ENCODE results near the gene FAM83F. TPM values are rescaled to one million over a fixed set of nuclear protein-coding genes. Genes with fewer than 3 reads are reported as not detected.

The FAM83F gene
- total and polyA plus RNA-seq, 4 donors, result 0.39 to 1.5 (median 1.2) TPM

- Histone ChIP-seq H3K9ac (ENCODE audit: low read depth in 1 of 2, low read length in 2 of 2) (no peak overlapping the region), H3K27ac (ENCODE audit: low read depth in 1 of 2, low read length in 2 of 2) (no peak overlapping the region), H3K9me3 (ENCODE audit: control insufficient read depth in 4 of 4, low read length in 3 of 4) (no peaks in the 10 kb centered on the region), H3K4me1 (ENCODE audit: control insufficient read depth in 4 of 4, insufficient read depth in 4 of 4, low read length in 3 of 4) (no peaks in the 10 kb centered on the region), H3K4me3 (ENCODE audit: low read depth in 1 of 3, low read length in 3 of 3) (no peak overlapping the region), H3K27me3 (ENCODE audit: control insufficient read depth in 4 of 4, insufficient read depth in 4 of 4, low read length in 3 of 4) (no peaks in the 10 kb centered on the region), H3K36me3 (ENCODE audit: control insufficient read depth in 4 of 4, insufficient read depth in 3 of 4, low read depth in 1 of 4, low read length in 3 of 4) (no peaks in the 10 kb centered on the region)
- no peak for TF ChIP-seq MAX (IDR thresholded peaks at IDR 0.05)
- no peak for TF ChIP-seq TAF1 (conservative IDR thresholded peaks at IDR 0.05)
- no peak for TF ChIP-seq HNF4A (conservative IDR thresholded peaks at IDR 0.05)
- no peak for TF ChIP-seq EGR1 (IDR thresholded peaks at IDR 0.05; ENCODE audit: low read depth in 2 of 2)
- no peak for TF ChIP-seq FOXA2 (IDR thresholded peaks at IDR 0.05)
- TF ChIP-seq CTCF (IDR thresholded peaks at IDR 0.05; ENCODE audit: low read depth, low read length, missing input control), result no peak
- TF ChIP-seq SP1 (IDR thresholded peaks at IDR 0.05), result no peak
- TF ChIP-seq GABPA (IDR thresholded peaks at IDR 0.05 in 1 of 2, conservative IDR thresholded peaks at IDR 0.05 in 1 of 2), result no peak
- no peak for TF ChIP-seq FOXA1 (IDR thresholded peaks at IDR 0.05)
- TF ChIP-seq NR2F2 (IDR thresholded peaks at IDR 0.05), result no peak
- no peak for TF ChIP-seq ATF3 (IDR thresholded peaks at IDR 0.05)
- no peak for TF ChIP-seq REST (IDR thresholded peaks at IDR 0.05)
- TF ChIP-seq YY1 (IDR thresholded peaks at IDR 0.05), result no peak
- no peak for TF ChIP-seq RXRA (IDR thresholded peaks at IDR 0.05)
- TF ChIP-seq JUND (IDR thresholded peaks at IDR 0.05), result no peak
- TF ChIP-seq ZBTB33 (IDR thresholded peaks at IDR 0.05), result no peak
- no peak for TF ChIP-seq HNF4G (IDR thresholded peaks at IDR 0.05)
- DNase-seq (ENCODE audit: low spot score), result no peak
- 91% methylated on average over 9 of the region's 9 CpGs for WGBS
Observed at GRCh38 chr22:39962071-39962470, 32.7 kb upstream of the FAM83F start.

- Histone ChIP-seq H3K4me1 (ENCODE audit: control insufficient read depth in 4 of 4, insufficient read depth in 4 of 4, low read length in 3 of 4) (peaks cover 0 to 4% (median 0%) of the 10 kb centered on the region in 4 donors), H3K4me3 (ENCODE audit: low read depth in 1 of 3, low read length in 3 of 3) (no peak overlapping the region), H3K9ac (ENCODE audit: low read depth in 1 of 2, low read length in 2 of 2) (no peak overlapping the region), H3K27me3 (ENCODE audit: control insufficient read depth in 4 of 4, insufficient read depth in 4 of 4, low read length in 3 of 4) (no peaks in the 10 kb centered on the region), H3K36me3 (ENCODE audit: control insufficient read depth in 4 of 4, insufficient read depth in 3 of 4, low read depth in 1 of 4, low read length in 3 of 4) (no peaks in the 10 kb centered on the region), H3K27ac (ENCODE audit: low read depth in 1 of 2, low read length in 2 of 2) (no peak overlapping the region), H3K9me3 (ENCODE audit: control insufficient read depth in 4 of 4, low read length in 3 of 4) (no peaks in the 10 kb centered on the region)
- DNase-seq (ENCODE audit: low spot score), result no peak
- WGBS, result 86% methylated on average over 5 of the region's 5 CpGs
- no peak for TF ChIP-seq REST (IDR thresholded peaks at IDR 0.05)
- no peak for TF ChIP-seq FOXA1 (IDR thresholded peaks at IDR 0.05)
- TF ChIP-seq ZBTB33 (IDR thresholded peaks at IDR 0.05), result no peak
- no peak for TF ChIP-seq HNF4A (conservative IDR thresholded peaks at IDR 0.05)
- TF ChIP-seq ATF3 (IDR thresholded peaks at IDR 0.05), result no peak
- no peak for TF ChIP-seq RXRA (IDR thresholded peaks at IDR 0.05)
- TF ChIP-seq GABPA (IDR thresholded peaks at IDR 0.05 in 1 of 2, conservative IDR thresholded peaks at IDR 0.05 in 1 of 2), result no peak
Observed at GRCh38 chr22:39965748-39966147, 29.0 kb upstream of the FAM83F start.
